MM.1S (cell line): ENCODE results near the gene EOLA2.
A peak's percentile ranks its signal among the peaks of the same experiment; 100 is the strongest.

Experiments
- DNase-seq: peaks from one replicate; pipeline ENCODE4 v3.0.0-alpha.2; 2015
- H2AFZ ChIP-seq: fragments of 300-600 bp; sonication (generic); 2 replicates; pipeline ENCODE4 v1.6.0; 2016; ENCODE audit warnings: antibody characterized with exemption, low read length
- H3F3A ChIP-seq: fragments of 300-600 bp; sonication (generic); 2 replicates; pipeline ENCODE4 v1.6.1; 2016; ENCODE audit warnings: mild to moderate bottlenecking, antibody characterized with exemption, low read length, moderate library complexity, mixed read lengths; ENCODE audit not compliant: insufficient read depth
- H3K27ac ChIP-seq: fragments of 300-600 bp; sonication (generic); 2 replicates; pipeline ENCODE4 v1.5.1; 2016; ENCODE audit warnings: mild to moderate bottlenecking, low read length
- H3K27me3 ChIP-seq: fragments of 300-600 bp; sonication (generic); replicated peaks from 2 replicates; pipeline ENCODE4 v1.6.0; 2016; ENCODE audit warnings: low read length; ENCODE audit not compliant: insufficient read depth
- H3K36me3 ChIP-seq: fragments of 300-600 bp; sonication (generic); replicated peaks from 2 replicates; pipeline ENCODE4 v1.6.1; 2016; ENCODE audit warnings: mild to moderate bottlenecking, low read length, mixed read lengths; ENCODE audit not compliant: insufficient read depth
- H3K4me1 ChIP-seq: fragments of 300-600 bp; sonication (generic); 2 replicates; pipeline ENCODE4 v1.6.1; 2016; ENCODE audit warnings: low read length, mixed read lengths
- H3K4me2 ChIP-seq: fragments of 300-600 bp; sonication (generic); 2 replicates; pipeline ENCODE4 v1.6.0; 2016; ENCODE audit warnings: low read depth, low read length
- H3K4me3 ChIP-seq: fragments of 300-600 bp; sonication (generic); 2 replicates; pipeline ENCODE4 v1.5.1; 2016; ENCODE audit warnings: low read length, mixed read lengths
- H3K79me2 ChIP-seq: fragments of 300-600 bp; sonication (generic); 2 replicates; pipeline ENCODE4 v1.6.1; 2016; ENCODE audit warnings: mixed run types, low read length, mixed read lengths
- H3K9ac ChIP-seq: fragments of 300-600 bp; sonication (generic); 2 replicates; pipeline ENCODE4 v1.6.1; 2016; ENCODE audit warnings: low read length, mixed read lengths
- H3K9me2 ChIP-seq: fragments of 300-600 bp; sonication (generic); replicated peaks from 2 replicates; pipeline ENCODE4 v1.6.1; 2016; ENCODE audit warnings: mild to moderate bottlenecking, low read length, mixed read lengths; ENCODE audit not compliant: insufficient read depth
- H3K9me3 ChIP-seq: fragments of 300-600 bp; sonication (generic); replicated peaks from 2 replicates; pipeline ENCODE4 v1.6.1; 2016; ENCODE audit warnings: mild to moderate bottlenecking, low read length, mixed read lengths; ENCODE audit not compliant: insufficient read depth
- H4K20me1 ChIP-seq: fragments of 300-600 bp; sonication (generic); 2 replicates; pipeline ENCODE4 v1.6.1; 2016; ENCODE audit warnings: mild to moderate bottlenecking, low read length, moderate library complexity, mixed read lengths; ENCODE audit not compliant: insufficient read depth
- CTCF ChIP-seq: fragments of 300-600 bp; sonication (generic); IDR thresholded peaks from 2 replicates; pipeline ENCODE4 v1.5.1; 2016; ENCODE audit warnings: antibody characterized with exemption, low read length, mixed read lengths
- EZH2 ChIP-seq: fragments of 300-600 bp; sonication (generic); optimal IDR thresholded peaks from 2 replicates; pipeline ENCODE3; 2017; ENCODE audit warnings: low read depth, mild to moderate bottlenecking, antibody characterized with exemption, low read length, mixed read lengths
- EZH2phosphoT487 ChIP-seq: fragments of 300-600 bp; sonication (generic); IDR thresholded peaks from 2 replicates; pipeline ENCODE4 v1.6.1; 2018; ENCODE audit warnings: antibody characterized with exemption, low read length

Gene EOLA2

GRCh38 chrX:149962010-149962409 lies 23.7 kb upstream of the EOLA2 start:
- no peak for DNase-seq
- Histone ChIP-seq H3K9me3 (no peaks in the 10 kb centered on the region), H3K4me3 (no peak overlapping the region), H3K79me2 (no peaks in the 10 kb centered on the region), H3F3A (no peaks in the 10 kb centered on the region), H3K27ac (no peak overlapping the region), H3K9me2 (no peaks in the 10 kb centered on the region), H3K4me2 (no peak overlapping the region), H2AFZ (no peak overlapping the region), H3K4me1 (no peaks in the 10 kb centered on the region), H3K27me3 (no peaks in the 10 kb centered on the region), H3K36me3 (no peaks in the 10 kb centered on the region), H3K9ac (no peak overlapping the region), H4K20me1 (no peaks in the 10 kb centered on the region)
- no peak for TF ChIP-seq CTCF
- no peak for TF ChIP-seq EZH2
- no peak for TF ChIP-seq EZH2phosphoT487

- TF ChIP-seq EZH2 (no peak), CTCF (no peak), EZH2phosphoT487 (no peak)
- no peaks in the 10 kb centered on the region for H3F3A ChIP-seq
- H3K27me3 ChIP-seq: no peaks in the 10 kb centered on the region
- H3K9me2 ChIP-seq: no peaks in the 10 kb centered on the region
- H3K79me2 ChIP-seq: no peaks in the 10 kb centered on the region
- H3K36me3 ChIP-seq: no peaks in the 10 kb centered on the region
- no peaks in the 10 kb centered on the region for H3K9me3 ChIP-seq
- H3K4me2 ChIP-seq: no peak overlapping the region
- no peaks in the 10 kb centered on the region for H4K20me1 ChIP-seq
- no peak overlapping the region for H3K4me3 ChIP-seq
- H3K9ac ChIP-seq: no peak overlapping the region
- H2AFZ ChIP-seq: no peak overlapping the region
- no peak for DNase-seq
- H3K27ac ChIP-seq: no peak overlapping the region
- H3K4me1 ChIP-seq: no peaks in the 10 kb centered on the region
These were observed 23.3 kb upstream of the EOLA2 start for GRCh38 chrX:149961572-149961971.

- H3K9me2 ChIP-seq: no peaks in the 10 kb centered on the region
- no peak overlapping the region for H2AFZ ChIP-seq
- peak; percentile 36; the same call in 1 of the 2 replicates for TF ChIP-seq CTCF
- no peak for TF ChIP-seq EZH2phosphoT487
- no peaks in the 10 kb centered on the region for H3K27me3 ChIP-seq
- H3K4me3 ChIP-seq: no peak overlapping the region
- H3F3A ChIP-seq: no peaks in the 10 kb centered on the region
- no peaks in the 10 kb centered on the region for H3K4me1 ChIP-seq
- H3K4me2 ChIP-seq: no peak overlapping the region
- no peaks in the 10 kb centered on the region for H3K79me2 ChIP-seq
- no peak overlapping the region for H3K27ac ChIP-seq
- no peak overlapping the region for H3K9ac ChIP-seq
- no peaks in the 10 kb centered on the region for H3K36me3 ChIP-seq
- no peaks in the 10 kb centered on the region for H4K20me1 ChIP-seq
- peak; percentile 24 for DNase-seq
- H3K9me3 ChIP-seq: no peaks in the 10 kb centered on the region
These were observed 12.4 kb upstream of the EOLA2 start for GRCh38 chrX:149950681-149951080.
